OCI-LY1 (cell line): Measurements from ENCODE around the gene C7orf25.

Experiments
- CTCF ChIP-seq: fragments of 200-600 bp; sonication (generic), shearing (Covaris generic); IDR thresholded peaks from 2 replicates; pipeline ENCODE4 v1.5.1; 2017; ENCODE audit warnings: mild to moderate bottlenecking, antibody characterized with exemption, low read length, moderate library complexity, mixed read lengths
- EZH2 ChIP-seq: fragments of 200-600 bp; sonication (generic), shearing (Covaris generic); IDR thresholded peaks from 2 replicates; pipeline ENCODE4 v1.8.0; 2017; ENCODE audit warnings: borderline replicate concordance, mixed run types, mild to moderate bottlenecking, antibody characterized with exemption, low read length, moderate library complexity, mixed read lengths

GRCh38 chr7:42913591-42913990 lies 1.7 kb upstream of the C7orf25 start:
- TF ChIP-seq CTCF (no peak), EZH2 (no peak)
